Measurements from ENCODE around the gene PRPF40A.

PRPF40A gene

GRCh38 chr2:152620208-152620607 is 97.1 kb downstream of the PRPF40A start:
- Histone ChIP-seq H3K9ac (ENCODE audit: low read depth, low read length) (no peak overlapping the region), H3K4me1 (ENCODE audit: insufficient read depth, low read length) (no peaks in the 10 kb centered on the region), H3K27me3 (ENCODE audit: insufficient read depth, low read length) (no peaks in the 10 kb centered on the region), H3K36me3 (ENCODE audit: insufficient read depth, low read length) (peaks cover 75% of the 10 kb centered on the region), H3K9me3 (ENCODE audit: insufficient read depth, low read depth, low read length) (no peaks in the 10 kb centered on the region), H3K4me3 (ENCODE audit: low read length) (no peak overlapping the region), H3K27ac (ENCODE audit: low read depth, low read length) (no peak overlapping the region)
- 97% methylated on average over 7 of the region's 7 CpGs for WGBS

- H3K27me3 ChIP-seq (ENCODE audit: insufficient read depth, low read length), result no peaks in the 10 kb centered on the region
- H3K27ac ChIP-seq (ENCODE audit: low read depth, low read length), result no peak overlapping the region
- H3K9me3 ChIP-seq (ENCODE audit: insufficient read depth, low read depth, low read length), result no peaks in the 10 kb centered on the region
- no peak overlapping the region for H3K9ac ChIP-seq (ENCODE audit: low read depth, low read length)
- 95% methylated on average over 4 of the region's 5 CpGs for WGBS
- H3K36me3 ChIP-seq (ENCODE audit: insufficient read depth, low read length), result peaks cover 76% of the 10 kb centered on the region
- no peak overlapping the region for H3K4me3 ChIP-seq (ENCODE audit: low read length)
- H3K4me1 ChIP-seq (ENCODE audit: insufficient read depth, low read length), result no peaks in the 10 kb centered on the region
These were observed 99.1 kb downstream of the PRPF40A start for GRCh38 chr2:152618193-152618564.

DNA sequence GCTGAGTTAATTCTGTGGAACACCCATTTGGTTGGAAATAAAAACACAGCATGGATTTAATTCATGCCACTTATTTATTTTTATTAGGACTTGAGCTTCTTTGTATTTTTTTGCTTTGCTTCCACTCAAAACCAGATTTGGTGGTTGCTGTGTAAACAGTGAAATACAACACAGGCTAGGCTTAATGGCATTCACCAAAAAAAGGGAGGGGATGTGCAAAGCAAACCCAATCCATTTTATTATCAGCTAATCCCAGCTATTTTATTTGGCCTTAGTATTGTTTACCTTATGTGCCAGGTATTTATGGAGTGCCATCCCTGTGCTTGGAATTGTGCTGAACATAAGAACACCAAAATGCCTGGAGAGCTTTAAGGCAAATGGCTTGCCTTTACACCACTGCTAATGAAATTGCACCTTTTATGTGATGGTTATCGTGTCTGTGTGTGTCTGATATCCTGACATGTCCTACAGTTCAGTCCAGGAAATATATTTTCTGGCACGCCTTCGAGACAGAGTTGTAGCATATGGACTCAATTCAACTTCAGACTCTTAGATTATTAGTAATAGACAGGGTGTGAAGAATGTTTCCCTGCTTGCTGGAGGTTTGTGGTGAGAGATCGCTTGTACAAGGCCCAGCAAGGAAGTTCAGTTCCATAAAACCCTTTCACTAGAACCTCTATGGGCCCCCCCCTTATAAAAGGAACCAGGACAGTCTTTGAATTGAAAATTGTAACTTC is 99.6 kb downstream of the PRPF40A start:
- no peak overlapping the region for H3K4me3 ChIP-seq (ENCODE audit: low read length)
- H3K27me3 ChIP-seq (ENCODE audit: insufficient read depth, low read length), result no peaks in the 10 kb centered on the region
- H3K4me1 ChIP-seq (ENCODE audit: insufficient read depth, low read length), result no peaks in the 10 kb centered on the region
- H3K36me3 ChIP-seq (ENCODE audit: insufficient read depth, low read length), result peaks cover 76% of the 10 kb centered on the region
- WGBS, result 100% methylated on average over 3 of the region's 4 CpGs
- no peak overlapping the region for H3K9ac ChIP-seq (ENCODE audit: low read depth, low read length)
- no peaks in the 10 kb centered on the region for H3K9me3 ChIP-seq (ENCODE audit: insufficient read depth, low read depth, low read length)
- no peak overlapping the region for H3K27ac ChIP-seq (ENCODE audit: low read depth, low read length)

DNA sequence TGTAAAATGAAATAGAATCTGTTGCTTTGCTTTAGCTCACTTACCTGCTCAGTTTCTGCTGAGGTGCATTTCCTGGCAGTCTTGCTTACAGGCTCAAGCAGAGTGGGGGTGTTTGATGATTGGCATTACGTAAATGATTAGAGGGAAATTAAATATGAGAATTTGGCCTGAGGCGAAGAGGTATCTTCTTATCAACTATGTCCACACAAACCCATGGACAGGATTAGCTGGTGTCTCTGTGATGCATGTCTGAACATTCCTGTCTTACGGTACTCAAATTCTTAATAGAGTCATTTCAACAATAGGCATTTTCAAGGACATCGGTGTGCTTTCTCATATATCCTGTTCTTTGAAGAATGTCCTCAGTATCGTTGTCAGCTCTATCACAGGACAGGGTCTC is 102.1 kb downstream of the PRPF40A start:
- WGBS, result over 99% methylated on average over 5 of the region's 5 CpGs
- H3K27ac ChIP-seq (ENCODE audit: low read depth, low read length), result no peak overlapping the region
- no peaks in the 10 kb centered on the region for H3K27me3 ChIP-seq (ENCODE audit: insufficient read depth, low read length)
- H3K4me3 ChIP-seq (ENCODE audit: low read length), result no peak overlapping the region
- peaks cover 63% of the 10 kb centered on the region for H3K36me3 ChIP-seq (ENCODE audit: insufficient read depth, low read length)
- H3K9me3 ChIP-seq (ENCODE audit: insufficient read depth, low read depth, low read length), result no peaks in the 10 kb centered on the region
- H3K4me1 ChIP-seq (ENCODE audit: insufficient read depth, low read length), result no peaks in the 10 kb centered on the region
- H3K9ac ChIP-seq (ENCODE audit: low read depth, low read length), result no peak overlapping the region

GRCh38 chr2:152613235-152613634 is 104.0 kb downstream of the PRPF40A start:
- Histone ChIP-seq H3K4me1 (ENCODE audit: insufficient read depth, low read length) (no peaks in the 10 kb centered on the region), H3K4me3 (ENCODE audit: low read length) (no peak overlapping the region), H3K27me3 (ENCODE audit: insufficient read depth, low read length) (no peaks in the 10 kb centered on the region), H3K9ac (ENCODE audit: low read depth, low read length) (no peak overlapping the region), H3K9me3 (ENCODE audit: insufficient read depth, low read depth, low read length) (no peaks in the 10 kb centered on the region), H3K36me3 (ENCODE audit: insufficient read depth, low read length) (peaks cover 54% of the 10 kb centered on the region), H3K27ac (ENCODE audit: low read depth, low read length) (no peak overlapping the region)
- 98% methylated on average over 2 of the region's 2 CpGs for WGBS

GRCh38 chr2:152611458-152612231 is 105.6 kb downstream of the PRPF40A start:
- WGBS, result 93% methylated on average over 5 of the region's 5 CpGs
- Histone ChIP-seq H3K27ac (ENCODE audit: low read depth, low read length) (no peak overlapping the region), H3K27me3 (ENCODE audit: insufficient read depth, low read length) (no peaks in the 10 kb centered on the region), H3K36me3 (ENCODE audit: insufficient read depth, low read length) (peaks cover 54% of the 10 kb centered on the region), H3K9ac (ENCODE audit: low read depth, low read length) (no peak overlapping the region), H3K4me1 (ENCODE audit: insufficient read depth, low read length) (no peaks in the 10 kb centered on the region), H3K9me3 (ENCODE audit: insufficient read depth, low read depth, low read length) (no peaks in the 10 kb centered on the region), H3K4me3 (ENCODE audit: low read length) (no peak overlapping the region)

GRCh38 chr2:152609699-152610098 is 107.6 kb downstream of the PRPF40A start:
- H3K9me3 ChIP-seq (ENCODE audit: insufficient read depth, low read depth, low read length), result no peaks in the 10 kb centered on the region
- no peak overlapping the region for H3K27ac ChIP-seq (ENCODE audit: low read depth, low read length)
- H3K9ac ChIP-seq (ENCODE audit: low read depth, low read length), result no peak overlapping the region
- H3K27me3 ChIP-seq (ENCODE audit: insufficient read depth, low read length), result no peaks in the 10 kb centered on the region
- H3K4me1 ChIP-seq (ENCODE audit: insufficient read depth, low read length), result no peaks in the 10 kb centered on the region
- H3K4me3 ChIP-seq (ENCODE audit: low read length), result no peak overlapping the region
- H3K36me3 ChIP-seq (ENCODE audit: insufficient read depth, low read length), result peaks cover 40% of the 10 kb centered on the region
- 91% methylated on average over 1 of the region's 1 CpG for WGBS

DNA sequence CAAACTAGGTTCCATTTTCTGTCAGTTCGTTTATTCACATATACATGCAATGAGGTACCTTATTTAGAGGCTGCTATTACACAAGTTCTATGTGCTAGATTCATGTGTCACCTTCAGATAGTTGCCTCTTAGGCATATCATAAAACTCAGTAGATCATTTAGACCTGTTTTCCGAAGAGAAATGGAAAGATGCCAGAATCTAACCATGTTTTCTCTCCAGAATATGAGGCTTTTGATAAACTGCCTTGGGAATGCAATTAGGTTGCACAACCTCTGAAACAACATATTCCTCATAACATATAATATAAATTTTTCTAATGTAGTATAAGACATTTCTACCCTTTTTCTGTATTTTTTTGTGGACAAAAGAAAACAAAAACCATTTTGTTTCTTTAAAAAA is 108.1 kb downstream of the PRPF40A start:
- no peaks in the 10 kb centered on the region for H3K27me3 ChIP-seq (ENCODE audit: insufficient read depth, low read length)
- peaks cover 39% of the 10 kb centered on the region for H3K36me3 ChIP-seq (ENCODE audit: insufficient read depth, low read length)
- H3K4me1 ChIP-seq (ENCODE audit: insufficient read depth, low read length), result no peaks in the 10 kb centered on the region
- H3K4me3 ChIP-seq (ENCODE audit: low read length), result no peak overlapping the region
- WGBS, result 98% methylated on average over 2 of the region's 2 CpGs
- no peak overlapping the region for H3K27ac ChIP-seq (ENCODE audit: low read depth, low read length)
- no peaks in the 10 kb centered on the region for H3K9me3 ChIP-seq (ENCODE audit: insufficient read depth, low read depth, low read length)
- no peak overlapping the region for H3K9ac ChIP-seq (ENCODE audit: low read depth, low read length)

GRCh38 chr2:152607793-152608300 is 109.4 kb downstream of the PRPF40A start:
- 97% methylated on average over 7 of the region's 7 CpGs for WGBS
- H3K4me3 ChIP-seq (ENCODE audit: low read length), result no peak overlapping the region
- no peak overlapping the region for H3K27ac ChIP-seq (ENCODE audit: low read depth, low read length)
- no peak overlapping the region for H3K9ac ChIP-seq (ENCODE audit: low read depth, low read length)
- H3K4me1 ChIP-seq (ENCODE audit: insufficient read depth, low read length), result no peaks in the 10 kb centered on the region
- no peaks in the 10 kb centered on the region for H3K27me3 ChIP-seq (ENCODE audit: insufficient read depth, low read length)
- H3K36me3 ChIP-seq (ENCODE audit: insufficient read depth, low read length), result peaks cover 33% of the 10 kb centered on the region
- no peaks in the 10 kb centered on the region for H3K9me3 ChIP-seq (ENCODE audit: insufficient read depth, low read depth, low read length)

DNA sequence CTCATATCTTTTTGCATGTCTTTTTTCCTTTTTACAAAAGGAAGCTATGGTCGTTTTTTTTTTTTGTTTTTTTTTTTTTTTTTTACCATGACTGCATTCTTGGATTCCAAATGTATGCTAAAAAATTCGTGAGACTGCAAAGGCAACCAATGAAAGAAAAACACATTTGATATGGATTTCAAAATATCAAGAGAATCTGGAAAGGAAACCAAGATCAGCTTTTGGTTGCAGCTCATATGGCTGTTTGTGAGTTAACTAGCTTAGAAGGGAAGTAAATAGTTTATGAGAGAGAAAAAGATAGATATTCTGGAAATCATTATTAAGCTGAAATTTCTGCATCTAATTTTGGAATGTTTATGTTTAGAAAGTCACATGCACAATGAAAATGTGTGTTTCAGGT is 110.3 kb downstream of the PRPF40A start:
- H3K9ac ChIP-seq (ENCODE audit: low read depth, low read length), result no peak overlapping the region
- no peak overlapping the region for H3K27ac ChIP-seq (ENCODE audit: low read depth, low read length)
- H3K4me3 ChIP-seq (ENCODE audit: low read length), result no peak overlapping the region
- H3K36me3 ChIP-seq (ENCODE audit: insufficient read depth, low read length), result peaks cover 33% of the 10 kb centered on the region
- no peaks in the 10 kb centered on the region for H3K27me3 ChIP-seq (ENCODE audit: insufficient read depth, low read length)
- no peaks in the 10 kb centered on the region for H3K9me3 ChIP-seq (ENCODE audit: insufficient read depth, low read depth, low read length)
- no peaks in the 10 kb centered on the region for H3K4me1 ChIP-seq (ENCODE audit: insufficient read depth, low read length)
- 78% methylated on average over 1 of the region's 2 CpGs for WGBS

GRCh38 chr2:152606081-152606480 is 111.2 kb downstream of the PRPF40A start:
- Histone ChIP-seq H3K36me3 (ENCODE audit: insufficient read depth, low read length) (peaks cover 29% of the 10 kb centered on the region), H3K27me3 (ENCODE audit: insufficient read depth, low read length) (no peaks in the 10 kb centered on the region), H3K9me3 (ENCODE audit: insufficient read depth, low read depth, low read length) (no peaks in the 10 kb centered on the region), H3K4me1 (ENCODE audit: insufficient read depth, low read length) (no peaks in the 10 kb centered on the region), H3K27ac (ENCODE audit: low read depth, low read length) (no peak overlapping the region), H3K4me3 (ENCODE audit: low read length) (no peak overlapping the region), H3K9ac (ENCODE audit: low read depth, low read length) (no peak overlapping the region)
- 100% methylated on average over 1 of the region's 1 CpG for WGBS
